ENCODE data around the gene JMJD1C.

The JMJD1C gene

GRCh38 chr10:63123727-63124362, 341.9 kb downstream of the JMJD1C start:
- no peak for DNase-seq (ENCODE audit: low spot score)

GRCh38 chr10:63120554-63120953, 345.2 kb downstream of the JMJD1C start:
- DNase-seq (ENCODE audit: low spot score), result no peak

GRCh38 chr10:63119041-63119440, 346.7 kb downstream of the JMJD1C start:
- no peak for DNase-seq (ENCODE audit: low spot score)
